ENCODE measurements around the gene WFDC1.

Gene WFDC1

DNA sequence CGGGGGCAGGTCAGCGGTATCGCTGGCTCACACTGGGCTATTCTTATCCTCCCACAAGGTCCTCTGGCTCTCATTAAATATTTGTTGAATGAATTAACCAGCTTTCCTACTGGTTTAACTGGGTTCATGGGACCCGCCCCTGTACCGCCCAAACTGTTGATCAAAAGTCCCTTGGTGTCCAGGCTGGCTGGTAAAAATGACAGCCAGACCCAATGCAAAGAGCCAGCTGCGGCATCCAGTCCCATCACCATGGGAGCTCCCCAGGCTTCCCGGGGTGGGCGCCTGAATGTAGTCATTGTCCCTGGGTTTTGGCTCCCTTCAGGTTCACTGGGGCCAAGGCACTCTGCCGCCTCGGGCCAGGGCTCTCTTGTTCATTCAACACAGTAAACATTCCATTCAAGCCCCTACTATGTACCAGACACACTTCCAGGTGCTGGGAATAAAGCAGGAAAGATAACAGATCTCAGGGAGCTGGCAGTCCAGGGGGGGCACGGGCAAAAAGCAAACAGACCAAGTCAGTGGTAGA is 62.0 kb downstream of the WFDC1 start:
- DNase-seq (ENCODE audit: low read depth), result no peak
- no peak overlapping the region for H3K4me3 ChIP-seq (ENCODE audit: low read depth, low read length)
- TF ChIP-seq CTCF (IDR thresholded peaks at IDR 0.05; ENCODE audit: low read depth, low read length, missing control alignments), result no peak

GRCh38 chr16:84357191-84357651 is 62.5 kb downstream of the WFDC1 start:
- H3K4me3 ChIP-seq (ENCODE audit: low read depth, low read length), result no peak overlapping the region
- no peak for TF ChIP-seq CTCF (IDR thresholded peaks at IDR 0.05; ENCODE audit: low read depth, low read length, missing control alignments)
- DNase-seq (ENCODE audit: low read depth), result no peak

- no peak overlapping the region for H3K4me3 ChIP-seq (ENCODE audit: low read depth, low read length)
- TF ChIP-seq CTCF (IDR thresholded peaks at IDR 0.05; ENCODE audit: low read depth, low read length, missing control alignments), result no peak
- no peak for DNase-seq (ENCODE audit: low read depth)
Observed at GRCh38 chr16:84358601-84359295, 64.1 kb downstream of the WFDC1 start.

DNA sequence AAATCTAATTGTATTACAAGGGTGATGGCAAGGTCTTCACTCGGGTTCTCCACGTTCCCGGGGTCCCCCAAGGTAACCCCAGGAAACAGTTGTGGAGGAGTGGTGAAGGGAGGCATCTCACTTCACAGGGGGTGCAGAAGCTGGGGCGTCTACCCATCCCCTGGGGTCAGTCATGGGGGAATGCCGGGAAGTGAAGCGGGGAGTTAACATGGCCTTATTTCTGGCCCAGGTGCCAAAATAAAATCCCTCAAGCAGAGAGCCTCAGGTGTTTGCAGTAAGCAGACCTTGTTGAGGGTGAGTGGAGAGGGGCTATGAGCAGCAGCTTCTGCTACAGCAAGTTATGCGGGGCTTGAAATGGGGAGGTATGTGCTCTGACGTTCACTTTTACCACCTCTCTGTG is 64.6 kb downstream of the WFDC1 start:
- H3K4me3 ChIP-seq (ENCODE audit: low read depth, low read length), result no peak overlapping the region
- DNase-seq (ENCODE audit: low read depth), result no peak
- TF ChIP-seq CTCF (IDR thresholded peaks at IDR 0.05; ENCODE audit: low read depth, low read length, missing control alignments), result no peak

DNA sequence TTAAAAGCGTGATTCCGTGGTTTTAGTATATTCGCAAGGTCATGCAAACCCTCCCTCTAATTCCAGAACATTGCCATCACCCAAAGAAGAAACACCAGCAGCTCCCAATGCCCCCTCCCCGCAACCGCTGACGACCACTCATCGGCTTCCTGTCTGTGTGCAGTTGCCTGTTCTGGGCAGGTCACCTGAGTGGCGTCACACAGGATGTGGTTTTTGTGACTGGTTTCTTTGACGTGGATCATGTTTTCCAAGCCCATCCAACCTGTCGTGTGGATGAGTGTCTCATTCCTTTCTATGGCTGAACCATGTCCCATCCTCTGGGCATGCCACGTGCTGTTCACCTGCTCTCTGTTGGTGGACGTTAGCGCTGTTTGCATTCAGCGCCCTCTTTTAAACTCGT is 65.5 kb downstream of the WFDC1 start:
- H3K4me3 ChIP-seq (ENCODE audit: low read depth, low read length), result no peak overlapping the region
- TF ChIP-seq CTCF (IDR thresholded peaks at IDR 0.05; ENCODE audit: low read depth, low read length, missing control alignments), result no peak
- DNase-seq (ENCODE audit: low read depth), result no peak

GRCh38 chr16:84360748-84361147 is 66.1 kb downstream of the WFDC1 start:
- TF ChIP-seq CTCF (IDR thresholded peaks at IDR 0.05; ENCODE audit: low read depth, low read length, missing control alignments), result no peak
- no peak overlapping the region for H3K4me3 ChIP-seq (ENCODE audit: low read depth, low read length)
- DNase-seq (ENCODE audit: low read depth), result no peak

- DNase-seq (ENCODE audit: low read depth), result no peak
- H3K4me3 ChIP-seq (ENCODE audit: low read depth, low read length), result no peak overlapping the region
- TF ChIP-seq CTCF (IDR thresholded peaks at IDR 0.05; ENCODE audit: low read depth, low read length, missing control alignments), result no peak
Observed at GRCh38 chr16:84361546-84361945, 66.9 kb downstream of the WFDC1 start.
